GM04504 (cell line): ENCODE measurements around the gene AP5B1.

Experiments
- DNase-seq: peaks from one replicate; pipeline ENCODE4 v3.0.0-alpha.2; 2012; ENCODE audit warnings: low read depth

AP5B1 gene

GRCh38 chr11:65780770-65781151 lies at the start of gene AP5B1:
Gene AP5B1, minus strand, starts transcription at chr11:65780976. Its CDS starts 385 bp downstream, at chr11:65780591.
- peak; percentile 38 for DNase-seq

GRCh38 chr11:65829459-65829858 lies 48.7 kb upstream of the AP5B1 start:
- no peak for DNase-seq

- DNase-seq: no peak
These were observed 46.4 kb upstream of the AP5B1 start for GRCh38 chr11:65826984-65827735.

- DNase-seq: no peak
These were observed 42.2 kb upstream of the AP5B1 start for GRCh38 chr11:65822776-65823528.

- DNase-seq: no peak
These were observed 40.3 kb upstream of the AP5B1 start for GRCh38 chr11:65821107-65821506.

GRCh38 chr11:65817835-65818680 lies 37.3 kb upstream of the AP5B1 start:
- peak; percentile 61 for DNase-seq

- DNase-seq: no peak
These were observed 36.6 kb upstream of the AP5B1 start for GRCh38 chr11:65817312-65817834.

- DNase-seq: no peak
These were observed 35.9 kb upstream of the AP5B1 start for GRCh38 chr11:65816696-65817095.

GRCh38 chr11:65814986-65815565 lies 34.3 kb upstream of the AP5B1 start:
- DNase-seq: no peak

GRCh38 chr11:65814131-65814985 lies 33.6 kb upstream of the AP5B1 start:
- no peak for DNase-seq

GRCh38 chr11:65811764-65812475 lies 31.1 kb upstream of the AP5B1 start:
- no peak for DNase-seq

GRCh38 chr11:65810046-65810868 lies 29.5 kb upstream of the AP5B1 start:
- DNase-seq: no peak

- no peak for DNase-seq
These were observed 28.7 kb upstream of the AP5B1 start for GRCh38 chr11:65809496-65809895.

GRCh38 chr11:65808744-65809341 lies 28.1 kb upstream of the AP5B1 start:
- DNase-seq: no peak

- no peak for DNase-seq
These were observed 26.2 kb upstream of the AP5B1 start for GRCh38 chr11:65806979-65807378.

GRCh38 chr11:65803797-65804492 lies 23.2 kb upstream of the AP5B1 start:
- DNase-seq: no peak

- DNase-seq: no peak
These were observed 22.1 kb upstream of the AP5B1 start for GRCh38 chr11:65802841-65803240.
